ENCODE measurements around the gene RAD50. TPM values are rescaled to one million over a fixed set of nuclear protein-coding genes. Genes with fewer than 3 reads are reported as not detected.

RAD50 gene
- total and polyA plus RNA-seq, 2 donors (not counting 1 experiment from before 2014, with no cell fraction given): 21.5 to 35.7 TPM

DNA sequence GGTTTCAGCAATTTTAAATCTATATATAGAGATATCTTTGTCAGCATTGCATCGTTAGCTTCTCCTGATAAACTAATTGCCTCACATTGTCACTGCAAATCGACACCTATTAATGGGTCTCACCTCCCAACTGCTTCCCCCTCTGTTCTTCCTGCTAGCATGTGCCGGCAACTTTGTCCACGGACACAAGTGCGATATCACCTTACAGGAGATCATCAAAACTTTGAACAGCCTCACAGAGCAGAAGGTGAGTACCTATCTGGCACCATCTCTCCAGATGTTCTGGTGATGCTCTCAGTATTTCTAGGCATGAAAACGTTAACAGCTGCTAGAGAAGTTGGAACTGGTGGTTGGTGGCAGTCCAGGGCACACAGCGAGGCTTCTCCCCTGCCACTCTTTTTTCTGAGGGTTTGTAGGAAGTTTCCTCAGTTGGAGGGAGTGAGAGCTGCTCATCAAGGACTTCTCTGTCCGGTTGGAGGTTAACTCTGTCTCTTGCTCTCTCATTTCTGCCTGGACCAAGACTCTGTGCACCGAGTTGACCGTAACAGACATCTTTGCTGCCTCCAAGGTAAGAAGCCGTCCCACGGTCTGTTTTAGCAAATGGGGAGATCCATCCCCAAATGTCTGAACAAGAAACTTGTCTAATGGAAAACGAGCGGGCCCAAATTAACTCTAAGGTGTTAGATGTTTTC lies 117.3 kb downstream of the RAD50 start, which contains the start of gene IL4:
IL4 (plus strand) TSS at position 51 of the 692 bp plus-strand sequence; CDS start at position 113, 62 bp downstream.
- Histone ChIP-seq H4K20me1 (ENCODE audit: control insufficient read depth, extremely low read depth, insufficient read depth, low read length) (no peaks in the 10 kb centered on the region), H3K79me2 (ENCODE audit: control insufficient read depth, insufficient read depth, low read length) (no peaks in the 10 kb centered on the region), H3K4me3 (replicated peaks in 1 of 4; ENCODE audit: control extremely low read depth in 1 of 4, insufficient read depth in 1 of 4, low read depth in 3 of 4, low read length in 4 of 4) (peak within 1 kb of the TSS in 1 of 4 experiments; percentile 26), H3K9ac (ENCODE audit: insufficient read depth, low read length) (peak within 1 kb of the TSS; percentile 27), H3K9me3 (ENCODE audit: control insufficient read depth, insufficient read depth, low read depth, low read length) (no peaks in the 10 kb centered on the region), H3K4me1 (ENCODE audit: control insufficient read depth, extremely low read depth, insufficient read depth, low read length) (peaks cover 21% of the 10 kb centered on the region), H3K36me3 (ENCODE audit: control insufficient read depth, insufficient read depth, low read length) (no peaks in the 10 kb centered on the region), H3K27me3 (ENCODE audit: control insufficient read depth, insufficient read depth, low read length) (no peaks in the 10 kb centered on the region), H2AFZ (ENCODE audit: low read length) (peak within 1 kb of the TSS; percentile 75), H3K4me2 (ENCODE audit: extremely low read depth, insufficient read depth, low read length) (peak within 1 kb of the TSS; percentile 73), H3K27ac (ENCODE audit: insufficient read depth, low read length) (peak within 1 kb of the TSS; percentile 81)
- DNase-seq (ENCODE audit: low read depth in 2 of 2): no peak
- TF ChIP-seq, protein P1, sequence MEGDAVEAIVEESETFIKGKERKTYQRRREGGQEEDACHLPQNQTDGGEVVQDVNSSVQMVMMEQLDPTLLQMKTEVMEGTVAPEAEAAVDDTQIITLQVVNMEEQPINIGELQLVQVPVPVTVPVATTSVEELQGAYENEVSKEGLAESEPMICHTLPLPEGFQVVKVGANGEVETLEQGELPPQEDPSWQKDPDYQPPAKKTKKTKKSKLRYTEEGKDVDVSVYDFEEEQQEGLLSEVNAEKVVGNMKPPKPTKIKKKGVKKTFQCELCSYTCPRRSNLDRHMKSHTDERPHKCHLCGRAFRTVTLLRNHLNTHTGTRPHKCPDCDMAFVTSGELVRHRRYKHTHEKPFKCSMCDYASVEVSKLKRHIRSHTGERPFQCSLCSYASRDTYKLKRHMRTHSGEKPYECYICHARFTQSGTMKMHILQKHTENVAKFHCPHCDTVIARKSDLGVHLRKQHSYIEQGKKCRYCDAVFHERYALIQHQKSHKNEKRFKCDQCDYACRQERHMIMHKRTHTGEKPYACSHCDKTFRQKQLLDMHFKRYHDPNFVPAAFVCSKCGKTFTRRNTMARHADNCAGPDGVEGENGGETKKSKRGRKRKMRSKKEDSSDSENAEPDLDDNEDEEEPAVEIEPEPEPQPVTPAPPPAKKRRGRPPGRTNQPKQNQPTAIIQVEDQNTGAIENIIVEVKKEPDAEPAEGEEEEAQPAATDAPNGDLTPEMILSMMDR (conservative IDR thresholded peaks at IDR 0.05 in 1 of 2, IDR thresholded peaks at IDR 0.05 in 1 of 2; ENCODE audit: low read depth in 1 of 2, low read length in 2 of 2): no peak
- no peak for TF ChIP-seq EZH2 (IDR thresholded peaks at IDR 0.05; ENCODE audit: low read length, missing control alignments)

DNA sequence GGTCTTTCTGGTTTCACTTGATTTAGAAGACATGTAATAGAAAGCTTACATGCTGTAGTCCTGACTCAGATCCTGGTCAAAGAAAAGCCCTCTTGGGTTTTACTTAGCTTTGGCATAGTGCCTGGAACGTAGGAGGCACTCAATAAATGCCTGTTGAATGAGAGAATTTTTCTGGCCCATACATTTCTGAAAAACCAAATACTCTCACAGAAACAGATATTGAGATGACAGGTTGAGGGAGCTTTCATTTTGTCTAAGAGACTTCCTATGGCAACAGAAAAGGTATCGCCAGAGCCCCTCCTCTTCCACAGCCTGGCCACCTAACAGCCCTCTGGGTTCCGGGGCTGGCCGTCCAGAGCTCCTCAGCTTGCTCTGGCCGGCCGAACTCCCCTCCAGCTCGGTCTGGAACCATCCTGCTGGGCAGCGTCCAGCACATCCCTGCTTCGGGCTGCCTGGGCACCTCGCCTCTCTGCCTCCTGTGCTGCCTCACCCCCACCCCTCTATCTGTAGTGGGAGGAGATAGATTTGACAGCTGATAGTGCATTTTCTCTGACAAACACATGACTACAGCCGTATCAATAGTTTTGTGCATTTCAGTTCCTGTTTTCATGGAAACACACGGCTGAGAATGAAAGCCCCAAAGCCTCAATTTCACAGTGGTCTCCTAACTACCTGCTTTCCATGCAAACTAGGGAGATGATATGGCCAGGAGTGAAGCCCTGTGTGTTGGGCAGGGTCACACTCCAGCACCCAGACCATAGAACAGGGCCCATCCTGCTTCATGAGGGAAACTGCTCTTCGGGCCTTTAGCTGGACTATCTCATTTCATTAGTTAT lies 118.1 kb downstream of the RAD50 start:
- peak overlapping the region in 1 of 4 experiments; percentile 26 for H3K4me3 ChIP-seq (replicated peaks in 1 of 4; ENCODE audit: control extremely low read depth in 1 of 4, insufficient read depth in 1 of 4, low read depth in 3 of 4, low read length in 4 of 4)
- H3K4me1 ChIP-seq (ENCODE audit: control insufficient read depth, extremely low read depth, insufficient read depth, low read length): peaks cover 21% of the 10 kb centered on the region
- DNase-seq (ENCODE audit: low read depth in 2 of 2): peak; percentile 95 to 98
- no peaks in the 10 kb centered on the region for H3K9me3 ChIP-seq (ENCODE audit: control insufficient read depth, insufficient read depth, low read depth, low read length)
- H3K4me2 ChIP-seq (ENCODE audit: extremely low read depth, insufficient read depth, low read length): peak overlapping the region; percentile 73
- no peaks in the 10 kb centered on the region for H4K20me1 ChIP-seq (ENCODE audit: control insufficient read depth, extremely low read depth, insufficient read depth, low read length)
- peak overlapping the region; percentile 81 for H3K27ac ChIP-seq (ENCODE audit: insufficient read depth, low read length)
- H3K9ac ChIP-seq (ENCODE audit: insufficient read depth, low read length): no peak overlapping the region
- H3K36me3 ChIP-seq (ENCODE audit: control insufficient read depth, insufficient read depth, low read length): no peaks in the 10 kb centered on the region
- peak overlapping the region; percentile 7 for H2AFZ ChIP-seq (ENCODE audit: low read length)
- TF ChIP-seq, protein P1 (conservative IDR thresholded peaks at IDR 0.05 in 1 of 2, IDR thresholded peaks at IDR 0.05 in 1 of 2; ENCODE audit: low read depth in 1 of 2, low read length in 2 of 2): no peak
- no peak for TF ChIP-seq EZH2 (IDR thresholded peaks at IDR 0.05; ENCODE audit: low read length, missing control alignments)
- no peaks in the 10 kb centered on the region for H3K79me2 ChIP-seq (ENCODE audit: control insufficient read depth, insufficient read depth, low read length)
- no peaks in the 10 kb centered on the region for H3K27me3 ChIP-seq (ENCODE audit: control insufficient read depth, insufficient read depth, low read length)

All from fibroblast of lung (primary cell).